HG03039 (cell line): ENCODE data around the gene TAF6.

Experiments
- ATAC-seq: cut with Tn5 transposase; IDR thresholded peaks from one replicate; pipeline ENCODE4 v1.9.1; 2021; ENCODE audit warnings: mild to moderate bottlenecking, moderate library complexity; ENCODE audit not compliant: unreplicated experiment

Gene TAF6

GRCh38 chr7:100075418-100075817 lies 43.7 kb downstream of the TAF6 start:
- no peak for ATAC-seq

- ATAC-seq: no peak
Measured at GRCh38 chr7:100074841-100075240, 44.3 kb downstream of the TAF6 start.

GRCh38 chr7:100072462-100072861 lies 46.7 kb downstream of the TAF6 start:
- ATAC-seq: no peak

GRCh38 chr7:100071018-100071723 lies 48.0 kb downstream of the TAF6 start:
- no peak for ATAC-seq

GRCh38 chr7:100069991-100070390 lies 49.2 kb downstream of the TAF6 start:
- ATAC-seq: no peak

- no peak for ATAC-seq
Measured at GRCh38 chr7:100066953-100067352, 52.2 kb downstream of the TAF6 start.

GRCh38 chr7:100065452-100066186 lies 53.5 kb downstream of the TAF6 start:
- ATAC-seq: no peak

- no peak for ATAC-seq
Measured at GRCh38 chr7:100064162-100064561, 55.0 kb downstream of the TAF6 start.

GRCh38 chr7:100063376-100063775 lies 55.8 kb downstream of the TAF6 start:
- no peak for ATAC-seq

- ATAC-seq: no peak
Measured at GRCh38 chr7:100061518-100062193, 57.5 kb downstream of the TAF6 start.

- no peak for ATAC-seq
Measured at GRCh38 chr7:100059251-100059739, 59.9 kb downstream of the TAF6 start.
